ENCODE measurements around the gene SLC26A8. TPM values are rescaled to one million over a fixed set of nuclear protein-coding genes. Genes with fewer than 3 reads are reported as not detected.

SLC26A8 gene
- total RNA-seq, 4 donors from 2014 or later = under 0.01 to 0.17 TPM; not detected in 2

GRCh38 chr6:35926509-35927215 lies 97.8 kb downstream of the SLC26A8 start:
- intact Hi-C loops (cut with DNase I) = no loop called here
- H3K36me3 ChIP-seq = no peaks in the 10 kb centered on the region
- peaks cover 2 to 7% (median 4%) of the 10 kb centered on the region in 4 donors for H3K4me1 ChIP-seq
- no peak for TF ChIP-seq POLR2AphosphoS5 (IDR thresholded peaks at IDR 0.05)
- no peak for TF ChIP-seq POLR2A (IDR thresholded peaks at IDR 0.05; ENCODE audit: low read depth)
- TF ChIP-seq CTCF (IDR thresholded peaks at IDR 0.05) = no peak
- no peak for TF ChIP-seq EP300 (IDR thresholded peaks at IDR 0.05)
- no peaks in the 10 kb centered on the region for H3K27me3 ChIP-seq
- WGBS = 88% methylated on average over 2 of the region's 2 CpGs
- no peak overlapping the region for H3K27ac ChIP-seq (replicated peaks in 1 of 4)
- no peaks in the 10 kb centered on the region for H3K9me3 ChIP-seq
- no peak overlapping the region for H3K4me3 ChIP-seq
- DNase-seq (ENCODE audit: extremely low spot score) = no peak

- Histone ChIP-seq H3K27me3 (no peaks in the 10 kb centered on the region), H3K36me3 (no peaks in the 10 kb centered on the region), H3K9me3 (no peaks in the 10 kb centered on the region), H3K4me3 (no peak overlapping the region), H3K4me1 (peaks cover 5 to 11% (median 8%) of the 10 kb centered on the region in 4 donors), H3K27ac (replicated peaks in 1 of 4) (no peak overlapping the region)
- peak; percentile 74 for DNase-seq (ENCODE audit: extremely low spot score)
- 81% methylated on average over 3 of the region's 3 CpGs for WGBS
- TF ChIP-seq POLR2A (IDR thresholded peaks at IDR 0.05; ENCODE audit: low read depth) (no peak), EP300 (IDR thresholded peaks at IDR 0.05) (no peak), CTCF (IDR thresholded peaks at IDR 0.05) (no peak), POLR2AphosphoS5 (IDR thresholded peaks at IDR 0.05) (no peak)
- intact Hi-C loops (cut with DNase I) = no loop called here
These were observed 98.5 kb downstream of the SLC26A8 start for GRCh38 chr6:35925961-35926360.

- Histone ChIP-seq H3K36me3 (no peaks in the 10 kb centered on the region), H3K4me3 (no peak overlapping the region), H3K27ac (replicated peaks in 1 of 4) (no peak overlapping the region), H3K9me3 (no peaks in the 10 kb centered on the region), H3K27me3 (no peaks in the 10 kb centered on the region), H3K4me1 (peaks cover 9 to 23% (median 18%) of the 10 kb centered on the region in 4 donors)
- 88% methylated on average over 1 of the region's 1 CpG for whole genome bisulfite sequencing
- DNase-seq (ENCODE audit: extremely low spot score) = no peak
- intact Hi-C loops (cut with DNase I) = no loop called here
- TF ChIP-seq EP300 (IDR thresholded peaks at IDR 0.05) = no peak
- TF ChIP-seq POLR2AphosphoS5 (IDR thresholded peaks at IDR 0.05) = no peak
- no peak for TF ChIP-seq POLR2A (IDR thresholded peaks at IDR 0.05; ENCODE audit: low read depth)
- TF ChIP-seq CTCF (IDR thresholded peaks at IDR 0.05) = no peak
These were observed 100.3 kb downstream of the SLC26A8 start for GRCh38 chr6:35924146-35924545.

GRCh38 chr6:35922139-35922554 lies 102.3 kb downstream of the SLC26A8 start:
- Histone ChIP-seq H3K27ac (replicated peaks in 1 of 4) (no peak overlapping the region), H3K4me3 (no peak overlapping the region), H3K36me3 (no peaks in the 10 kb centered on the region), H3K27me3 (no peaks in the 10 kb centered on the region), H3K4me1 (peaks cover 10 to 43% (median 34%) of the 10 kb centered on the region in 4 donors), H3K9me3 (no peaks in the 10 kb centered on the region)
- intact Hi-C loops (cut with DNase I) = no loop called here
- no peak for DNase-seq (ENCODE audit: extremely low spot score)
- 80% methylated on average over 5 of the region's 5 CpGs for WGBS
- TF ChIP-seq CTCF (IDR thresholded peaks at IDR 0.05) (no peak), POLR2A (IDR thresholded peaks at IDR 0.05; ENCODE audit: low read depth) (no peak), POLR2AphosphoS5 (IDR thresholded peaks at IDR 0.05) (no peak), EP300 (IDR thresholded peaks at IDR 0.05) (no peak)

All from esophagus muscularis mucosa (tissue), 4 donors.